Spleen (tissue), 11 donors: ENCODE measurements around the gene CACNA2D4. TPM values are rescaled to one million over a fixed set of nuclear protein-coding genes. Genes with fewer than 3 reads are reported as not detected.

Experiments used
- DNase-seq: peaks from one replicate; pipeline ENCODE4 v3.0.0-alpha.2; 2020
- H3K27ac ChIP-seq, 8 donors: fragments of 200-600 bp; sonication (generic) in 7 of 8; 1 replicate in 4 of 8; 2 replicates in 4 of 8; pipeline versions ENCODE4 v1.5.0 to v1.8.0; 2016 to 2021; ENCODE audit warnings: inconsistent platforms in 4 of 8, mild to moderate bottlenecking in 4 of 8, moderate library complexity in 1 of 8
- H3K27me3 ChIP-seq, 7 donors: fragments of 200-600 bp; sonication (generic) in 6 of 7; replicated peaks in 1 of 7; 1 replicate in 4 of 7; 2 replicates in 3 of 7; pipeline versions ENCODE4 v1.5.0 to v1.8.0; 2016 to 2021; ENCODE audit warnings: inconsistent platforms in 3 of 7, mild to moderate bottlenecking in 1 of 7
- H3K36me3 ChIP-seq, 6 donors: fragments of 200-600 bp; sonication (generic) in 5 of 6; 1 replicate in 4 of 6; 2 replicates in 2 of 6; pipeline versions ENCODE4 v1.5.0 to v1.8.0; 2016 to 2021; ENCODE audit warnings: inconsistent platforms in 2 of 6
- H3K4me1 ChIP-seq, 6 donors: fragments of 200-600 bp; sonication (generic) in 5 of 6; 1 replicate in 3 of 6; 2 replicates in 3 of 6; pipeline versions ENCODE4 v1.5.0 to v1.8.0; 2016 to 2021; ENCODE audit warnings: inconsistent platforms in 3 of 6
- H3K4me3 ChIP-seq, 8 donors: fragments of 200-600 bp; sonication (generic) in 7 of 8; 1 replicate in 4 of 8; 2 replicates in 4 of 8; pipeline versions ENCODE4 v1.5.0 to v1.8.0; 2016 to 2021; ENCODE audit warnings: inconsistent platforms in 4 of 8, mild to moderate bottlenecking in 4 of 8, moderate library complexity in 2 of 8
- H3K9me3 ChIP-seq, 8 donors: fragments of 200-600 bp; sonication (generic) in 7 of 8; 1 replicate in 4 of 8; 2 replicates in 4 of 8; pipeline versions ENCODE4 v1.5.0 to v1.8.0; 2016 to 2021; ENCODE audit warnings: inconsistent platforms in 4 of 8
- POLR2A ChIP-seq, 3 donors: fragments of 450-650 bp; IDR thresholded peaks; one replicate each; pipeline ENCODE4 v1.5.1; 2017; ENCODE audit warnings: antibody characterized with exemption in 3 of 3, mild to moderate bottlenecking in 1 of 3
- POLR2AphosphoS5 ChIP-seq, 3 donors: sonication (generic); formaldehyde crosslinking; IDR thresholded peaks; one replicate each; pipeline ENCODE4 v1.5.1; 2017; ENCODE audit warnings: antibody characterized with exemption in 3 of 3
- WGBS, 5 donors: extraction: QIAGEN DNeasy Blood & Tissue Kit in 3 of 5; methylation state at CpG; one replicate each; pipeline versions ENCODE4 v1.1.5 to v1.1.7; 2013 to 2018; 5-methylcytosine and 5-hydroxymethylcytosine counted together
- intact Hi-C: fragments of 100-400 bp; cut with DNase I; formaldehyde crosslinking; loops from one replicate; pipeline ENCODE4 v1.15.0; 2023; ENCODE audit warnings: low total_unique reads
- polyA plus RNA-seq, 3 donors: library from polyadenylated mRNA; stranded (reverse); fragments of 200-250 nt; gene quantifications; one replicate each; pipeline ENCODE4 v1.2.1, GENCODE V29; 2013
- total RNA-seq, 7 donors: library from RNA; depleted of rRNA in 3 of 7; stranded (reverse); fragments of >200 nt in 3 of 7; fragmentation: NEBNext Ultra II Directional in 4 of 7; extraction: Animal tissue kit (Norgen Biotek cat#: 25700) in 4 of 7; gene quantifications; one replicate each; pipeline versions ENCODE4 v1.1.0 to v1.2.1, GENCODE V29; 2016 to 2021
- TF ChIP-seq, protein P1 (sequence below), 11 experiments: fragments of 200-600 bp in 7 of 11; fragments of 450-650 bp in 4 of 11; sonication (generic) in 4 of 11; IDR thresholded peaks in 8 of 11; conservative IDR thresholded peaks in 3 of 11; 1 replicate in 7 of 11; 2 replicates in 4 of 11; pipeline versions ENCODE4 v1.4.0 to v1.8.0; 2016 to 2021; ENCODE audit warnings: antibody characterized with exemption in 11 of 11, inconsistent platforms in 4 of 11, mild to moderate bottlenecking in 1 of 11
- donor health status: healthy with polysubstance abuse.
- donor health status: DM: no; HTN: no; CAD: no; lungs with moderate emphysema.
- donor health status: DM: no; HTN: no; CAD: no.
- donor health status: Bipolar disorder and iron deficiency.
- donor health status: healthy.
- donor health status: DM: no; HTN: no; CAD: no.
- donor health status: DM: yes; HTN: yes; CAD: no.

CACNA2D4 gene
- total and polyA plus RNA-seq, 10 donors = 3.3 to 11.8 (median 7.0) TPM

DNA sequence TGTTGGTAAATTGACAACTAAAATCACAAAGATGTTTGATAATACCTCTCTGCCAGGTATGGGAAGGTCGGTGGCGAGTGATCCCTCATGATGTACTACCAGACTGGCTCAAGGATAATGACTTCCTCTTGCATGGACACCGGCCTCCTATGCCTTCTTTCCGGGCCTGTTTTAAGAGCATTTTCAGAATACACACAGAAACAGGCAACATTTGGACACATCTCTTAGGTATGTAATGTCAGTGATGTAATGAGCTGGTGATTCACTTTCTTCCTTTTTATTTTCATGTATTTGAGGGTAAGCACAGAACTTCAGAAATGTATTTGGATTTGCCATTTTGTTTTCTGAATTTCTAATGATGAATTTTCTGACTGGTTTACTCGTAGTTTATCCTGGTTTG lies 140.7 kb downstream of the CACNA2D4 start:
- WGBS, 5 donors = 76 to 92% (median 80%) methylated on average over 5 of the region's 5 CpGs
- H3K27ac ChIP-seq = no peak overlapping the region

GRCh38 chr12:1776170-1776921 lies 142.1 kb downstream of the CACNA2D4 start:
- no peaks in the 10 kb centered on the region for H3K27me3 ChIP-seq
- H3K4me3 ChIP-seq = no peak overlapping the region
- TF ChIP-seq, protein P1, sequence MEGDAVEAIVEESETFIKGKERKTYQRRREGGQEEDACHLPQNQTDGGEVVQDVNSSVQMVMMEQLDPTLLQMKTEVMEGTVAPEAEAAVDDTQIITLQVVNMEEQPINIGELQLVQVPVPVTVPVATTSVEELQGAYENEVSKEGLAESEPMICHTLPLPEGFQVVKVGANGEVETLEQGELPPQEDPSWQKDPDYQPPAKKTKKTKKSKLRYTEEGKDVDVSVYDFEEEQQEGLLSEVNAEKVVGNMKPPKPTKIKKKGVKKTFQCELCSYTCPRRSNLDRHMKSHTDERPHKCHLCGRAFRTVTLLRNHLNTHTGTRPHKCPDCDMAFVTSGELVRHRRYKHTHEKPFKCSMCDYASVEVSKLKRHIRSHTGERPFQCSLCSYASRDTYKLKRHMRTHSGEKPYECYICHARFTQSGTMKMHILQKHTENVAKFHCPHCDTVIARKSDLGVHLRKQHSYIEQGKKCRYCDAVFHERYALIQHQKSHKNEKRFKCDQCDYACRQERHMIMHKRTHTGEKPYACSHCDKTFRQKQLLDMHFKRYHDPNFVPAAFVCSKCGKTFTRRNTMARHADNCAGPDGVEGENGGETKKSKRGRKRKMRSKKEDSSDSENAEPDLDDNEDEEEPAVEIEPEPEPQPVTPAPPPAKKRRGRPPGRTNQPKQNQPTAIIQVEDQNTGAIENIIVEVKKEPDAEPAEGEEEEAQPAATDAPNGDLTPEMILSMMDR (IDR thresholded peaks at IDR 0.05 in 8 of 11, conservative IDR thresholded peaks at IDR 0.05 in 3 of 11) = no peak
- TF ChIP-seq POLR2AphosphoS5 (IDR thresholded peaks at IDR 0.05) (no peak), POLR2A (IDR thresholded peaks at IDR 0.05) (no peak)
- DNase-seq = no peak
- 90 to 93% (median 92%) methylated on average over 4 of the region's 4 CpGs for WGBS, 5 donors
- intact Hi-C loops = no loop called here
- no peak overlapping the region for H3K27ac ChIP-seq
- no peaks in the 10 kb centered on the region for H3K9me3 ChIP-seq
- H3K36me3 ChIP-seq = peaks cover 0 to 76% (median 17%) of the 10 kb centered on the region in 6 donors
- peaks cover 0 to 31% (median 2%) of the 10 kb centered on the region in 6 donors for H3K4me1 ChIP-seq

More for the DNA sequence above, 140.7 kb downstream of the CACNA2D4 start:
- Histone ChIP-seq H3K27me3 (no peaks in the 10 kb centered on the region), H3K4me1 (peaks cover 0 to 38% (median 2%) of the 10 kb centered on the region in 6 donors), H3K36me3 (peaks cover 0 to 82% (median 16%) of the 10 kb centered on the region in 6 donors), H3K4me3 (no peak overlapping the region), H3K9me3 (no peaks in the 10 kb centered on the region)
- no peak for TF ChIP-seq POLR2AphosphoS5 (IDR thresholded peaks at IDR 0.05)
- TF ChIP-seq, protein P1 (IDR thresholded peaks at IDR 0.05 in 8 of 11, conservative IDR thresholded peaks at IDR 0.05 in 3 of 11) = no peak
- no peak for TF ChIP-seq POLR2A (IDR thresholded peaks at IDR 0.05)
- intact Hi-C loops = no loop called here
- no peak for DNase-seq

GRCh38 chr12:1773937-1774655 lies 144.4 kb downstream of the CACNA2D4 start:
- Histone ChIP-seq H3K4me1 (peaks cover 0 to 22% (median 0%) of the 10 kb centered on the region in 6 donors), H3K9me3 (no peaks in the 10 kb centered on the region), H3K27me3 (no peaks in the 10 kb centered on the region), H3K4me3 (no peak overlapping the region), H3K27ac (no peak overlapping the region), H3K36me3 (peaks cover 0 to 72% (median 12%) of the 10 kb centered on the region in 6 donors)
- 78 to 91% (median 88%) methylated on average over 4 of the region's 4 CpGs for WGBS, 5 donors
- no peak for DNase-seq
- intact Hi-C loops = no loop called here
- TF ChIP-seq POLR2AphosphoS5 (IDR thresholded peaks at IDR 0.05) (no peak), POLR2A (IDR thresholded peaks at IDR 0.05) (no peak)
- TF ChIP-seq, protein P1 (IDR thresholded peaks at IDR 0.05 in 8 of 11, conservative IDR thresholded peaks at IDR 0.05 in 3 of 11) = no peak
